SU-DHL-6 (cell line): ENCODE data around the gene KCTD6.

Source experiments
- H2AFZ ChIP-seq: fragments of 200-600 bp; sonication (generic); 2 replicates; pipeline ENCODE4 v1.6.1; 2014; ENCODE audit warnings: low read depth, mild to moderate bottlenecking, moderate library complexity, mixed read lengths, antibody characterized with exemption, low read length; ENCODE audit not compliant: severe bottlenecking
- H3F3A ChIP-seq: fragments of 200-600 bp; shearing (Covaris generic); 2 replicates; pipeline ENCODE4 v1.6.0; 2016; ENCODE audit warnings: antibody characterized with exemption, mild to moderate bottlenecking; ENCODE audit not compliant: insufficient read depth
- H3K27ac ChIP-seq: fragments of 200-600 bp; sonication (generic); 2 replicates; pipeline ENCODE4 v1.5.1; 2016; ENCODE audit warnings: low read depth, mild to moderate bottlenecking, low read length, moderate library complexity, mixed read lengths
- H3K27me3 ChIP-seq: fragments of 200-600 bp; sonication (generic), shearing (Covaris generic); 2 replicates; pipeline ENCODE4 v1.6.0; 2014; ENCODE audit warnings: mild to moderate bottlenecking, low read length
- H3K36me3 ChIP-seq: fragments of 200-600 bp; sonication (generic); 2 replicates; pipeline ENCODE4 v1.6.1; 2014; ENCODE audit warnings: mild to moderate bottlenecking, low read length, mixed read lengths
- H3K4me2 ChIP-seq: fragments of 300-600, 200-600 bp; shearing (Covaris generic), sonication (generic); 2 replicates; pipeline ENCODE4 v1.6.0; 2014; ENCODE audit warnings: low read length, low read depth, mild to moderate bottlenecking; ENCODE audit not compliant: poor library complexity, severe bottlenecking
- H3K4me3 ChIP-seq: fragments of 200-600 bp; sonication (generic); 2 replicates; pipeline ENCODE4 v1.5.1; 2014; ENCODE audit warnings: antibody characterized with exemption, low read length, mild to moderate bottlenecking, mixed read lengths; ENCODE audit not compliant: insufficient read depth, poor library complexity, severe bottlenecking
- H3K79me2 ChIP-seq: fragments of 200-600 bp; sonication (generic); 2 replicates; pipeline ENCODE4 v1.6.1; 2014; ENCODE audit warnings: mild to moderate bottlenecking, low read length, moderate library complexity; ENCODE audit not compliant: insufficient read depth
- H3K9ac ChIP-seq: fragments of 200-600 bp; sonication (generic); 2 replicates; pipeline ENCODE4 v1.7.0; 2014; ENCODE audit warnings: mild to moderate bottlenecking, low read length
- H3K9me2 ChIP-seq: fragments of 200-600 bp; sonication (generic); replicated peaks from 2 replicates; pipeline ENCODE4 v1.6.1; 2014; ENCODE audit warnings: low read length; ENCODE audit not compliant: insufficient read depth
- H3K9me3 ChIP-seq: fragments of 200-600 bp; sonication (generic); 2 replicates; pipeline ENCODE4 v1.6.1; 2014; ENCODE audit warnings: low read length, mixed read lengths; ENCODE audit not compliant: insufficient read depth
- H4K20me1 ChIP-seq: fragments of 200-600 bp; sonication (generic); 2 replicates; pipeline ENCODE4 v1.6.1; 2014; ENCODE audit warnings: low read depth, mild to moderate bottlenecking, antibody characterized with exemption, low read length, moderate library complexity, mixed read lengths
- CTCF ChIP-seq: fragments of 200-600 bp; sonication (generic); IDR thresholded peaks from one replicate; pipeline ENCODE4 v1.5.1; 2017; ENCODE audit warnings: antibody characterized with exemption, mild to moderate bottlenecking, low read length, moderate library complexity; ENCODE audit not compliant: insufficient read depth, poor library complexity, severe bottlenecking
- EZH2phosphoT487 ChIP-seq: fragments of 200-600 bp; sonication (generic), shearing (Covaris generic); conservative IDR thresholded peaks from 2 replicates; pipeline ENCODE4 v1.6.1; 2018; ENCODE audit warnings: mild to moderate bottlenecking, antibody characterized with exemption, low read length, moderate library complexity, mixed read lengths

KCTD6 gene

GRCh38 chr3:58464866-58465265 is 27.0 kb upstream of the KCTD6 start:
- no peak overlapping the region for H3K4me2 ChIP-seq
- H3K36me3 ChIP-seq: no peaks in the 10 kb centered on the region
- no peak overlapping the region for H3K27ac ChIP-seq
- no peaks in the 10 kb centered on the region for H3K27me3 ChIP-seq
- H3K79me2 ChIP-seq: no peaks in the 10 kb centered on the region
- no peak for TF ChIP-seq EZH2phosphoT487
- no peak for TF ChIP-seq CTCF
- no peak overlapping the region for H3K4me3 ChIP-seq
- H3K9me3 ChIP-seq: no peaks in the 10 kb centered on the region
- H4K20me1 ChIP-seq: no peaks in the 10 kb centered on the region
- no peaks in the 10 kb centered on the region for H3K9me2 ChIP-seq
- H3K9ac ChIP-seq: no peak overlapping the region
- H2AFZ ChIP-seq: no peak overlapping the region
- no peaks in the 10 kb centered on the region for H3F3A ChIP-seq

DNA sequence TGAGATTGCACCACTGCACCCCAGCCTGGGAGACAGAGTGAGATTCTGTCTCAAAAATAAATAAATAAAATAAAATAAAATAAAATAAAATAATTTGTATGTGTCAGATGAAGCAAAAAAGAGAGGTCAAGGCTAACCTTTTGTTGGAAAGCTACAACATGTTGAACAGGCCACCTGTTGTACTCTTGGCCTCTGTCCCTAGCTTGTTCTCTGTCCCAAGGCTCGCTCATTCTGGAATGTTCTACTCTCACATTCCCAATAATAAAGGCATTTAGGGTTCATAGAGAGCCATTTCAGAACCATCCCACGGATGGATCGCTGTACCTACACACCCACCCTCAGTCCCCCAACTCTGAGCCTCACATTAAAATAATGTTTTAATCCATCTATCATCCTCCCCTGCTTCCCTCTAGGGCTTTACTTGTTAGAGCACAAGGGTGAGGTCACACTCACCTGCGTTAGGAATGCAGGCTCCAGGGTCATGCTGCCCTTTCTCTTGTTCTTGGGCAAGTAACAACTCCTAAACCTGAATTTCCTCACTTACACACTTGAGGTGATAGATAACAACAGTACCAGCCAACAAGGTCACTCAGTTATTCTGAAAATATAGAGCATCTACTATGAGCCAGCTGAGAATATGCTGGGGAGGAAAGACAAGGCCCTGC is 24.9 kb upstream of the KCTD6 start:
- H3K27ac ChIP-seq: no peak overlapping the region
- H3K27me3 ChIP-seq: no peaks in the 10 kb centered on the region
- H3K9ac ChIP-seq: no peak overlapping the region
- H3K36me3 ChIP-seq: no peaks in the 10 kb centered on the region
- no peaks in the 10 kb centered on the region for H3K9me3 ChIP-seq
- no peaks in the 10 kb centered on the region for H3F3A ChIP-seq
- no peak overlapping the region for H3K4me2 ChIP-seq
- H2AFZ ChIP-seq: no peak overlapping the region
- TF ChIP-seq CTCF: no peak
- TF ChIP-seq EZH2phosphoT487: no peak
- H3K79me2 ChIP-seq: no peaks in the 10 kb centered on the region
- H3K9me2 ChIP-seq: no peaks in the 10 kb centered on the region
- H3K4me3 ChIP-seq: no peak overlapping the region
- no peaks in the 10 kb centered on the region for H4K20me1 ChIP-seq

GRCh38 chr3:58469096-58469495 is 22.8 kb upstream of the KCTD6 start:
- H3K4me2 ChIP-seq: no peak overlapping the region
- no peaks in the 10 kb centered on the region for H3K9me3 ChIP-seq
- no peaks in the 10 kb centered on the region for H3K27me3 ChIP-seq
- no peaks in the 10 kb centered on the region for H3K36me3 ChIP-seq
- no peak overlapping the region for H2AFZ ChIP-seq
- H3K79me2 ChIP-seq: no peaks in the 10 kb centered on the region
- no peak overlapping the region for H3K4me3 ChIP-seq
- TF ChIP-seq EZH2phosphoT487 (no peak), CTCF (no peak)
- H3K9me2 ChIP-seq: no peaks in the 10 kb centered on the region
- H3K9ac ChIP-seq: no peak overlapping the region
- no peaks in the 10 kb centered on the region for H3F3A ChIP-seq
- H4K20me1 ChIP-seq: no peaks in the 10 kb centered on the region
- no peak overlapping the region for H3K27ac ChIP-seq
